HG03575 (cell line): Measurements from ENCODE around the gene IFNGR2.
"Not testable (repeated sequence)": the region's sequence is repeated elsewhere in the genome, so short reads cannot be mapped to it uniquely, and the experiment has no call there.

Source experiments
- ATAC-seq: cut with Tn5 transposase; IDR thresholded peaks from one replicate; pipeline ENCODE4 v1.9.1; 2021; ENCODE audit not compliant: unreplicated experiment, insufficient number of reproducible peaks, low FRiP score; ENCODE audit errors: extremely low read depth

The IFNGR2 gene

DNA sequence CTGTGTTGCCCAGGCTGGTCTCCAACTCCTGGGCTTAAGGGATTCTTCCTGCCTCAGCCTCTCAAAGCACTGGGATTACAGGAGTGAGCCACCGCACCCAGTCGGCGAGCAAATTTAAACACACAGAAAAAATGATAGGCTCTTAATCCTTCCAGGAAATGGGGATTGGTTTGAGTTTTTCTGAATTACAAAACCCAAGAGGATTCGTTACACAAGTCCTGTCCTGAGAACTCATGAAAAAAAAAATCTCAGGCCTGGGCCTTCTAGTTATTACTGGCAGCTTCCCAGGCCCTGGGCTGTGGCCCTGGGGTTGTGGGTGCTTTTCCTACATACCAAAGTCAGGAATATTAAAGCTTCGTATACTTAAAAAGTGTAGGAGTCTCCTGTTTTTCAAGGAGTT is 6.3 kb upstream of the IFNGR2 start:
- ATAC-seq = no peak

DNA sequence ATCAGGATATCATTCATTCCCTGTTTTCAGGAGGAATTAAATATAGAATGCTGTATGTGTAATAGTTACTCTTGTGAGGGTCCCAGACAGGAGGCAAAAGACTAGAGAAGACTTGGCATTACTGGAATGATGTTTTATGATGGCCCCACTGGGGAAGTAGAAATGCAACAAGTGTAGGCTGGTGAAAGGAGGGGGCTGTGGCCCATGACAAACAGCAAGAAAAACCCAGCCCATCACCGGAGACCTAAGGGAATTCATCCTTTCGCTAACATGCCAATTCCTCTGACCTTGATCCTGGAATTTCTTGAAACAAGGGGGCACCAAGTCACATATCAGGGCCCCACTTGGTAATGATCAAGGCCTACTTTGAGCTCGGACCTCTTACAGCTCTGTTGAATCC is 5.5 kb upstream of the IFNGR2 start:
- no peak for ATAC-seq

DNA sequence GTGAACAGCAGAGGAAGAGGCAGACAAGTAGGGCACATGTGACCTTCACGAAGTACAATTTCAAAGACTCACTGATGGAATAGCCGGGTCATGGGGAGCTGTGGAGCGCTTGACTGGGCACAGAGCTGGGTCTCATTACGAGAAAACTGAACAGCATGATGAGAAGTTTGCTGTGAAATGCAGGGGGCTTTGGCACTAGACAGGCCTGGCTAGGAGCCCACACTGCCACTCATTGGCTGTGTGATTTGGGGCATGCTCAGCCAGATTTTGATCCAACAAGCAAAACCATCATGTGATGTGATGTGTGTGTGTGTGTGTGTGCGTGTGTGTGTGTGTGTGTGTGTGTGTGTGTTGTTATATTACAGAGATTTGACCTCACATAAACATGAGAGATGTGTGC is 4.9 kb upstream of the IFNGR2 start:
- no peak for ATAC-seq

DNA sequence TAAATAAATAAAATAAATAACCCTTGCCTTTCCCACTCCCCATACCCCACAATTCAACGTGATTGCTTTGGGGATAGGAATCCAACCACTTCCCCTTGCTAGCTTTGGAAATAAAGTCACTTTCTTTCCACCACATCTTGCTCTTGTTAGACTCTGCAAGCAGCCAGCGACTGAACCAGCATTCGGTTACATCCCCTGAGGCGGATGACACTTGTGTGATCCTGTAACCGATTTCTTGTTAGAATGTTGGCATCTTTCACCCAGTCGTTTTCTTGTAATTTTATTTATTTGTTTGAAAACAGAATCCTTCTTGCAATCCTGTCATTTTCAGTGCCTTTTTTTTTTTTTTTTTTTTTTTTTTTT is 1.6 kb upstream of the IFNGR2 start:
- ATAC-seq = no peak

DNA sequence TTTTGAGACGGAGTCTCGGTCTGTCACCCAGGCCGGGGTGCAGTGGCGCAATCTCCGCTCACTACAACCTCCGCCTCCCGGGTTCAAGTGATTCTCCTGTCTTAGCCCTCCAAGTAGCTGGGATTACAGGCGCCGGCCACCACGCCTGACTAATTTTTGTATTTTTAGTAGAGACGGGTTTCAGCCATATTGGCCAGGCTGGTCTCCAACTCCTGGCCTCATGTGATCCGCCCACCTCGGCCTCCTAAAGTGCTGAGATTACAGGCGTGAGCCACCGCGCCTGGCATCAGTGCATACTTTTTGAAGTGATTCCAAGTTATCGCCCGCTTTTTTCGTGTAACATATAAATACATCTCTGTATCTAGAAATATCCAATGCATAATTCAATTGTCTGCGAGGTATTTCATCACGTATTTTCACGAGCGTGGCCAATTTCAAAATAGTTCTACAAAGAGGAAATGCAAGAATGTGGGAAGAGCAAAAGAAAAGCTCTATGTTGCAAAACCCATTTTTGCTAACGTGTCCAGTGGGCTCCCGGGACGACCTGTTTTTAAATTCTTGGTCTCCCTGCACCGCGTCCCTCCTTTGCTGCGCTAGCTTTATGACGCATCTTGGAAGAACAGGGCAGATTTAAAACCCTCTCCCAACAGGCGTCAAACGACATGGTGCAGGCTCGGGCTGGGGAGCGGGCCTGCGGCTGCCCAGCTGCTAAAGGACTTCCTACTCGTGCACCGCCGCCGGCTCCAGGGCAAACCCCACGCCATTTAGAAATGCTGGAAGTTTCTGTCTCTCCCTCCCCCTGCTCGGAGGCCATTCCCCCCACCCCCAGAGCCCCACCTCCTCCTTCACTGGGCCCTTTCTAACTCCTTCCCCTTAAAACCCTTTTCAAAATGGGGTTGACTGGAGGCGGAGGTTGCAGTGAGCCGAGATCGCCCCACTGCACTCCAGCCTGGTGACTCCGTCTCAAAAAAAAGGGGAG is 923 bp upstream of the IFNGR2 start:
- no peak for ATAC-seq

DNA sequence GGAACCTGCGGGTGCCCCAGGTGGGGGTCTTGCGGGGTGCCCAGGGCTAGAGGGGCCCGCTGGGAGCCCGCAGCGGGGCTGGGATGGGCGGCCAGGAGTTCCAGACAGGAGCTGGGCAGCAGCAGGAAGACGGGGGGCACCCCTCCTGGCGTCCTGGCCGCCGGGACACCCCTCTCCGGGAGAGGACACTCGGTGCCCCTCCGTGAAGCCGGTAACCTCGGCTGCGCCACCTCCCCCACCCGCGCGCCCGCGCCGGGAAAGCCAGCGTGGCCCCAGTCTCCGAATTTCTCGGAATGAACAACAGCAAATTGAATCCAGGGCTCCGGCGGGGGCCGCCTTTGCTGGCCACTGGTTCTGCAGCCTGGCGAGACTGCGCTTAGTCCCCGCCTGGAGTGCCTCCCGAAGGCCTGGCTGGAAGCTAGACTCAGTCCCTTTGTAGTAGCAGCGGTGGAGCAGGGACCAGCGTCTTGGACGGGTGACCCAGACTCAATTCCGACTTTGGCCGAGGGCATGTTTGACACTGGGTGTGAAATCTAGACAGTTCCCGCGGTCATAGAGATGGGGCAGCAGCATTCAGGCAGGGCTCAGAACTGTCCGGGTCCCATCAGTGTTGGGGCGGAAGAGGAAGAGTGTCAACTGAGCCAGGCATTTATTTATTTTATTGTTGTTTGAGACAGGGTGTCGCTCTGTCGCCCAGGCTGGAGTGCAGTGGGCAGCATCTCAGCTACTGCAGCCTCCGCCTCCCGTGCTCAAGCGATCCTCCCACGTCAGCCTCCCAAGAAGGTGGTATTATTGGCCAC is 773 bp downstream of the IFNGR2 start:
- ATAC-seq = no peak

DNA sequence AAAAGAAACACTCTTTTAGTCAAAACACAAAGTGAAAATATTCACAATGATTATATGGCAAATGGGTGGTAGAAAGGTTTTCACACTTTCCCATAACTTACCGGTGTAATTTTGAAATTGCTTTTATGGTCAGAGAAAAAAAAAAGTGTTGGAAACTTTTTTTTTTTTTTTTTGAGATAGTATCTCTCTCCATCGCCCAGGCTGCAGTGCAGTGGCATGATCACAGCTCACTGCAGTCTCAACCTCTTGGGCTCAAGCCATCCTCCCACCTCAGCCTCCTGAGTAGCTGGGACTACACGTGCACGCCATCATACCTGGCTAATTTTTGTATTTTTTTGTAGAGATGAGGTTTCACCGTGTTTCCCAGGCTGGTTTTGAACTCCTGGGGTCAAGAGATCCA is 3.3 kb downstream of the IFNGR2 start:
- no peak for ATAC-seq

DNA sequence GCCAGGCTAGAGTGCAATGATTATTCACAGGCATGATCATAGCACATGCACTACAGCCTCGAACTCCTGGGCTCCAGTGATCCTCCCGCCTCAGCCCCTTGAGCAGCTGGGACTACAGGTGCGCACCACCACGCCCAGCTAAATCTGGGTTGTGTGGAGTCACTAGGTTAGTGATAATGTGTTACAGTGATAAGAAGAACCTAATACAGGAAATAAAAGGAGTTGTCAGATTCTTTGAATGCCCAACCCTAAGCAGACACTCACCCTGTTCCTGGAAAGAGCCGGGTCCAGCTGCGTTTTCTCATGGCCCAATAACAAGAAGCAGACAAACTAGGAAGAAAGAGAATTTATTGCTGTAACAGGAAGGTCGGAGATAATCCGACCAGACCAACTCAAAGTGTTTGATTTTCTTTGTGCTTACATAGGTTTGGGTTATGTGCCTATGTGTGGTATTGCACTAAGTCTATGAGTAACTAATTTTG is 8.8 kb downstream of the IFNGR2 start:
- ATAC-seq = no peak

DNA sequence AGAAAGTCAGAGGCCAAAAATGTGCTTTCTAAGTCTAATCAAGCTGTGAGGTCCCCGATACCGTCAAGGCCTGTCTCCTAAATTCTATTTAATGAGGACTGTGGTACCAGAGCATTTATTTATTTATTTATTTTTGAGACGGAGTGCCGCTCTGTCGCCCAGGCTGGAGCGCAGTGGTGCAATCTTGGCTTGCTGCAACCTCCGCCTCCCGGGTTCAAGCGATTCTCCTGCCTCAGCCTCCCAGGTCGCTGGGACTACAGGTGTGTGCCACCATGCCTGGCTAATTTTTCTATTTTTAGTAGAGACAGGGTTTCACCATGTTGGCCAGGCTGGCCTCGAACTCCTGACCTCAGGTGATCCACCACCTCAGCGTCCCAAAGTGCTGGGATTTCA is 9.2 kb downstream of the IFNGR2 start:
- not testable (repeated sequence) for ATAC-seq

DNA sequence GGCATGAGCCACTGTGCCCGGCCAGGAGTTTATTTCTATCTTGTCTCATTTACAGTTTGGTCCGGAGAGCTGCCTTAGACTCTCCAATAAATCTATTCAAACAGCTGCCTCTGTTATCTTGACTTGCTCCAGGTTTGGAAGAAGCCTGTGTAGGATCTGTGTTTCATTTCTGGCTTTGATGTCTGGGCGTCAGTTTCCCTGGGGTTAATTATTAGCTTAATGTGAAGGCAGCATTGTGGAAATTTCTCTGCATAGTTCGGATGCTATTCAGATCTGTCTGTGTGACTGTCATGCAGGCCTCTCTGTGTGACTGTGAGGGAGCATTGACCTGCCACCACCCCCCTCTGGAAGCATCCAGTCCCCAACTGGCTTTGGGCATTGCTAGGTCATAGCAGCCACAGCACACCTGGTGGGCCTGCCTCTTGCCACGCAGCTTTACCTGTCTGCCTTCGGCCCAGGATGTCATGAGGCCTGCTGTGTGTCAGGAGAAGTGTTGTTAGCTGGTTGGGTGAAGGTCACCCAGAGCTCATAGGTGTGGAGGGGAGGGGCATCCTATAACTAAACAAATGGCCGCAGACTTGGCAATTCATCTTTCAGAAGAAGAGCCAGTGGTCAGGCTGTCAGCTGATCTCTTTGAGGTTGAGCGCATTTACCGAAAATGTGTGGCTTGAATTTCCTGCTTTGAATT is 9.8 kb downstream of the IFNGR2 start:
- no peak for ATAC-seq

DNA sequence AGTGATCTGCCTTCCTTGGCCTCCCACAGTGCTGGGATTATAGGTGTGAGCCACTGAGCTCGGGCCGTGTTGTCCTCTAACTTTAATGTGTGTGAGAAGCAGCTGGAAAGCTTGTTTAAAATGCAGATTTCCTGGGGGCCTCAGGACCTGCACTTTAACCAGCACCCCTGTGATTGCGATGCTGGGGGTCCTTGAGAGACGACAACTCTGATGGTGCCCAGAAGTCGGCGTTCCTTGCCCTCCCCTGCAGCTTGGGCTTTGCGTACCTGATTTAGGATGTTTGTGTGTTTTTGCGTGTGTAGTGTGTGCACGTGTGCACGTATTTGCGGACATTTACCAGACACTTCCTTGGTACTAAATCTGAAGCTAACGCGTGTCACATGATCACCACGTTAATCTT is 10.9 kb downstream of the IFNGR2 start:
- no peak for ATAC-seq

DNA sequence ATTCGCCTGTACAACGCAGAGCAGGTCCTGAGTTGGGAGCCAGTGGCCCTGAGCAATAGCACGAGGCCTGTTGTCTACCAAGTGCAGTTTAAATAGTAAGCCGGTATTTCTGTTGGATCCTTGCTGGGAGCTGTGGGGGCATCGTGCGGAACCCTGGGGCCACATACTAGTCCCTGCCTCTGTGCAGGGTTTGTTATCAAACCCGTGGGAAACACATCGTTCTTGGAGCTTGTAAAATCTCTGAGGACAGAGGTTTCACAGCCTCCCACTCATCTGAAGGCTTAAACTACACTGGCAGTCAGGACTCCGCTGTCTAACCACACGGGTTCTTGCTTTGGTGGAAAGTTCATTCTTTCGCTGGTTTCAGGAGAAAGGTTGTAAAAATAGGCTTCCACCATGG is 11.7 kb downstream of the IFNGR2 start:
- no peak for ATAC-seq

DNA sequence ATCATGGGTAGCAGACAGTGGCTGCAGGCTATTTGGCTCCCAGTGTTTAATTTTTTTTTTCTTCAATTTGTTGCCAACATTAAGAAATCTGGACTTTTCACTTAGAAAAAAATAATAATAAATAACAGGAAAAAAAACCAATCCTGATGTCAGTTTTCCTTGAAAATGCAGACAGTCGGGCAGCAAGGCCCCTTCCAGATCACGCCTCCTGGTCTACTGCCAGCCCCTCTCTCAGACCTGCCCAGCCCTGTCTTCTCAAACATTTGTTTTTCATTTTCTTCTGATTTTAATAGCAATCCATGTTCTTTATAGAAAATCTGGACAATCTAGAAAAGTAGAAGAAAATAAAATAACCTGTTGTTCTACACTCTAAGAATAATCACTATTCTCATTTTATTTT is 15.5 kb downstream of the IFNGR2 start:
- no peak for ATAC-seq

DNA sequence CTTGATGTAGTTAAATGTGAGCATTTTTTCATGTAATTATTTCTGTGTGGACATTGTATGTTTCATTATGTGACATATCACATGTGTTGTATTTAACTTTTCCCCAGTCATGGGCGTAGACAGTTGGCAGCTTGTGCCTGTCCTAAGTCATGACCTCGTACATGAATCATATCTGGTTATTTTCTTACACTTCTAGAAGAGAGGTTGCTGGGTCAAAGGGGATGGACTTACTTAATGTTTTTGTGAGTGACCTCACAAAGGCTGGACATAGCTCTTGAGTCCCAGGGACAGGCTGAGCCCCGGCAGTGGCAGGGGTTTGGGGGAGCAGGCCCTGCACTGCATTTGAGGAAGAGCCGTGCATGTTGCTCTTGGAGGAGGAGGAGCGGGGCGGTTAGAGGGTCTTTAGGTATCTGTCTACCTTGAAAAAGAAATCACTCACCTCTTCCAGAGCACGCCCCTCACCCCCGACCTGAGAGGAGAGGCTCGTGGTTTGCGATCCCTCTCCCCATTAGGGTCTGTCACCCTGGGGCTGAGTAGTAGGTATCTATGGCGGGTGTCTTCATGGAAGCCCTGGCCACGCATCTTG is 16.4 kb downstream of the IFNGR2 start:
- no peak for ATAC-seq

DNA sequence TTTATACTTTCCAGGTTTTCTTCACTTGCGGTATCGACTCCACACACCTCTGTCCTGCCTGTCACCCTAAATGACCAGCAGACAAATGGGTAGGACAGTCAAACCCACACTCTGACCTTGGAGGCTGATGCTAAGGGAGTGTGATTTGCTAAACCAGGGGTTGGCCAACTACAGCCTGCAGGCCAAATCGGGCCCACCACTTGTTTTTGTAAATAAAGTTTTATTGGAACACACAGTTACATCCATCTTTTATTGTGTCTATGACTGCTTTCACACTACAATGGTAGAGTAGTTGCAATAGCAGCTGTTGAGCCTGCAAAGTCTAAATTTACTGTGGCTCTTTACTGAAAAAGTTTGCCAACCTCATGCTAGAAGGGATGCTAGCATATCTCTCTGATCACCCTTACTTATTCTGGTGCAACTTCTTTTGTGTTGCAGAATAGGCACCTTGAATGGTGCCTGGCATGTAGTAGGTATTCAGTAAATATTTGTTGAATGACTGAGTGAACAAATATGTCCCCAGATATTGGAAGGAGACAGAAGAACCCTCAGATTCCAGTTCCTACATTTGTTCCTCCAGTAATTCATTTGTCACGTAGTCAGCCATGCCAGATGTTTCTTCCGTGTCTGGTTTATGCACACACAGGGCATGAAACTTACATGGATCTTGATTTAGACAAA is 18.6 kb downstream of the IFNGR2 start:
- ATAC-seq = no peak

DNA sequence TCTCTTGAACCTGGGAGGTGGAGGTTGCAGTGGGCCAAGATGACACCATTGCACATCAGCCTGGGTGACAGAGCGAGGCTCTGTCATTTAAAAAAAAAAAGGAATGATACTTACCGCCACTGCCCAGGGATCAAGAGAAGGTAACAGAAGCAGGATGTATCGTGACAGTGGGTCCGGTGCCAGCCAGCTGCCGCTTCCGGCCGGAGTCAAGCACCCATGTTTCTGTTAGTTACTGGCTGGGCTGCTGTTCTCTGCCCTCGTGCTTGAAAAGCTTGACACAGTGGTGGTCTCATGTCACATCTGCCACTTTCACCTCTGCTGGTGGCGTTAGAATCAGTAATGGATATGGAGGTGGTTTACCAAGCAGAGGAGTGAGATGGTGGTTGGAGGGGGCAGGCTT is 21.0 kb downstream of the IFNGR2 start:
- no peak for ATAC-seq

DNA sequence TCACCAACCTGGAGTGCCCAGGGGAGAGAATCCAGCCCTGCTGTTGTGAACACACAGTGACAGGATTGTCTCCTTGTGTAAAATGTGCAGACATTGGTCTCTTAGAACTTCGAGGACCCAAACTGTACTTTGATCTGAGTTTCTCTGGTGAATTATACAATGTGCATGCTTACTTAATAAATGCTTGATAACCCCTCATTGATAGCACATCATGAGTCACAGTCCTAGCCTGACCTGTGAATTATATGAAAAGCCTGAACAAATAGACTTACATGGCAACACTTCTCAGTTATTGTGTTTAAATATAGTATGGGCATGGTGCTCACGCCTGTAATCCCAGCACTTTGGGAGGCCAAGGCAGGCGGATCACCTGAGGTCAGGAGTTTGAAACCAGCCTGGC is 22.6 kb downstream of the IFNGR2 start:
- no peak for ATAC-seq

DNA sequence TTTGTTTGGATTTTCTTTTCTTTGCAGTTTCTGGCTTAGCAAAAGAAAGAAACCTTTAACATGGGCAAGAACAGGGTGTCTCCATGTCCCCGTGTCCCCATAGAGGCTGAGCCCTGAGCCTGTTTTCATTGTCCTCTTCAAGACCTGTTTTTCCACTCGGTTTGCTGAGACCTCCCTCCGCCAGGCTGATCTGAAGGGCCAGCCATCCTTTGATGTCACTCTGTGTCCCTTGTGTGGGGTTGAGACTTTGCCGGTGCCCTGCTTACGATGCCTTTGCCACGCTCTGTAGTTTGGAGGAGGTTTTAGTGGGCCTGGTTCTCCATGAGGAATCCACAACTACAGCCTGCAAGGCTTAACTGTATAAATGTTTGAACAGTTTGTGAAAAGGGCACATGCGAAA is 23.8 kb downstream of the IFNGR2 start:
- ATAC-seq = no peak

DNA sequence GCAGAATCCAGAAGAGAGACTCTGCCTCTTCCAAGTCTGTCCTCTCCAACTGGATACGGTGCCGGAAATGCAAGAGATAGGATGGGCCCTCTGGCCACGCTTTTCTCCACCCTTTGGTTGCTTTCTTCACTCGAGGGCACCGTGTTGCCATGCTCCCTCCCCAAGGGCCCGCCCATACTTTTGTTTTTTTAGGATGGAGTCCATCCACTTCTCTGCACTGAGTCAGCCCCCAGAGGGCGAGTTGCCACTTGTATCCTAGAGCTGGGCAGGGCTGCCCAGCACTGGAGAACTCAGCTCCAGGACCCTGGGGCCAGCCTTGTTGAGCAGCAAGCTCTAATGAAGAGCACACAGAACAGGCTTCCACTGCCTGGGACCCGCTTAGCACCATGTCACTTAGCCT is 25.5 kb downstream of the IFNGR2 start:
- no peak for ATAC-seq
